ENCODE measurements around the gene SH3PXD2A.
A peak's percentile ranks its signal among the peaks of the same experiment; 100 is the strongest.
"Not testable (repeated sequence)": the region's sequence is repeated elsewhere in the genome, so short reads cannot be mapped to it uniquely, and the experiment has no call there.

SH3PXD2A gene

GRCh38 chr10:103786020-103786419 lies 69.4 kb downstream of the SH3PXD2A start:
- DNase-seq = no peak

- peak; percentile 39 for DNase-seq
Measured at GRCh38 chr10:103784723-103785418, 70.5 kb downstream of the SH3PXD2A start.

- no peak for DNase-seq
Measured at GRCh38 chr10:103784089-103784488, 71.3 kb downstream of the SH3PXD2A start.

- no peak for DNase-seq
Measured at GRCh38 chr10:103783681-103784080, 71.7 kb downstream of the SH3PXD2A start.

- peak; percentile 31 for DNase-seq
Measured at GRCh38 chr10:103781329-103782061, 73.9 kb downstream of the SH3PXD2A start.

GRCh38 chr10:103780242-103781149 lies 74.9 kb downstream of the SH3PXD2A start:
- no peak for DNase-seq

- DNase-seq = no peak
Measured at GRCh38 chr10:103778358-103779139, 76.8 kb downstream of the SH3PXD2A start.

GRCh38 chr10:103776878-103777591 lies 78.3 kb downstream of the SH3PXD2A start:
- DNase-seq = no peak

- DNase-seq = peak; percentile 40
Measured at GRCh38 chr10:103775776-103776175, 79.6 kb downstream of the SH3PXD2A start.

- not testable (repeated sequence) for DNase-seq
Measured at GRCh38 chr10:103772846-103773245, 82.5 kb downstream of the SH3PXD2A start.

- peak; percentile 81 for DNase-seq
Measured at GRCh38 chr10:103772096-103772845, 83.1 kb downstream of the SH3PXD2A start.

- DNase-seq = no peak
Measured at GRCh38 chr10:103770139-103770538, 85.2 kb downstream of the SH3PXD2A start.

- no peak for DNase-seq
Measured at GRCh38 chr10:103769176-103769575, 86.2 kb downstream of the SH3PXD2A start.

GRCh38 chr10:103768345-103768744 lies 87.0 kb downstream of the SH3PXD2A start:
- no peak for DNase-seq

- no peak for DNase-seq
Measured at GRCh38 chr10:103767756-103768155, 87.6 kb downstream of the SH3PXD2A start.

GRCh38 chr10:103766751-103767505 lies 88.4 kb downstream of the SH3PXD2A start:
- DNase-seq = no peak

- no peak for DNase-seq
Measured at GRCh38 chr10:103765981-103766380, 89.4 kb downstream of the SH3PXD2A start.

GRCh38 chr10:103765168-103765567 lies 90.2 kb downstream of the SH3PXD2A start:
- no peak for DNase-seq

GRCh38 chr10:103764296-103765088 lies 90.9 kb downstream of the SH3PXD2A start:
- DNase-seq = no peak

Measured in NCI-H82 (cell line).